MM.1S (cell line): ENCODE results near the gene DNAJB8.

Source experiments
- EZH2 ChIP-seq: fragments of 300-600 bp; sonication (generic); optimal IDR thresholded peaks from 2 replicates; pipeline ENCODE3; 2017; ENCODE audit warnings: low read depth, mild to moderate bottlenecking, antibody characterized with exemption, low read length, mixed read lengths
- EZH2phosphoT487 ChIP-seq: fragments of 300-600 bp; sonication (generic); IDR thresholded peaks from 2 replicates; pipeline ENCODE4 v1.6.1; 2018; ENCODE audit warnings: antibody characterized with exemption, low read length
- TF ChIP-seq, protein P1 (sequence below): fragments of 300-600 bp; sonication (generic); IDR thresholded peaks from 2 replicates; pipeline ENCODE4 v1.5.1; 2016; ENCODE audit warnings: antibody characterized with exemption, low read length, mixed read lengths

DNA sequence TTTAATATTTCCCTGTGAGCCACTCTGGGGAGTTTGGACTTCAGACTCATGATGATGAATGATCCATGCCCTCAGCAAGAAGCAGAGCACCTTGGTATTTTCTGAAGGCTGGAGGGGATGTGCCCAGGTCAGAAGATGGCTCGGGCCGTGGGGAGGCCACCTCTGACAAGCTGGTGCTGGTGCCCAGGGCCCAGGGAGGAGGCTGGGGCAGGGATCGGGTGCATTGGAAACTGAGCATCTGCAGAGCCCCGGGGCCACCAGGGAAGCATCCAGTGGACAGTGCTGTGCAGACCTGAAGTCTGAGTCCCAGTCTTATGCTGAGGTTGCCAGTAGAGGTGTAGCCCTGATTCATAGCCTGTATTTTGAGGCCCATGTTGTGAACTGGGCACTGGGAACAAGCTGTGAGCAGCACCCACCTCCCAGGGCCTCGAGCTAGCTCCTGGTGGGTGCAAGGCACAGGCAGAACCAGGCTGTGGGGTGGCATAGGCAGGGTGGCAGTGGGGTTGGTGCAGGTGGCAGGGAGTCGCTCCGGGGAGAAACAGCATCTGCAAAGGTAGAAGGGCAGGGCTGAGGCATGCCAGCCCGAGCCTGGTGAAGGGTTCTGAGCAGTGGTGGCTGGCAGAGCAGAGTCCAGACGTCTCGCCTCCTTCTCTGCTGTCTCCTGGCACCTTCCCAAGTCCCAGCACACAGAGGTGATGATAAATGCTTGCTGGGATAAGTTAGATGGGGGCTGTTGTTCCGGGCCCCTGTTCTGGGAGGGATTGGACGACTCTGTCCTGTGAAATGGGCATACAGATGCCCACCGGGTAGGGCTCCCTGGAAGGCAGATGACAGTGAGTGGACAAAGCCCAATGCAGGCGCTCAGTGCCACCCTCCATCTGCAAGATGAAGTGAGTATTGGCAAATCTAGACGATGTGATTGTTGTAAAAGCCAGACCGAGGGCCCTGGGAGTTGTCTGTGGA, 10.6 kb downstream of the DNAJB8 start:
- TF ChIP-seq, protein P1, sequence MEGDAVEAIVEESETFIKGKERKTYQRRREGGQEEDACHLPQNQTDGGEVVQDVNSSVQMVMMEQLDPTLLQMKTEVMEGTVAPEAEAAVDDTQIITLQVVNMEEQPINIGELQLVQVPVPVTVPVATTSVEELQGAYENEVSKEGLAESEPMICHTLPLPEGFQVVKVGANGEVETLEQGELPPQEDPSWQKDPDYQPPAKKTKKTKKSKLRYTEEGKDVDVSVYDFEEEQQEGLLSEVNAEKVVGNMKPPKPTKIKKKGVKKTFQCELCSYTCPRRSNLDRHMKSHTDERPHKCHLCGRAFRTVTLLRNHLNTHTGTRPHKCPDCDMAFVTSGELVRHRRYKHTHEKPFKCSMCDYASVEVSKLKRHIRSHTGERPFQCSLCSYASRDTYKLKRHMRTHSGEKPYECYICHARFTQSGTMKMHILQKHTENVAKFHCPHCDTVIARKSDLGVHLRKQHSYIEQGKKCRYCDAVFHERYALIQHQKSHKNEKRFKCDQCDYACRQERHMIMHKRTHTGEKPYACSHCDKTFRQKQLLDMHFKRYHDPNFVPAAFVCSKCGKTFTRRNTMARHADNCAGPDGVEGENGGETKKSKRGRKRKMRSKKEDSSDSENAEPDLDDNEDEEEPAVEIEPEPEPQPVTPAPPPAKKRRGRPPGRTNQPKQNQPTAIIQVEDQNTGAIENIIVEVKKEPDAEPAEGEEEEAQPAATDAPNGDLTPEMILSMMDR = no peak
- TF ChIP-seq EZH2 (no peak), EZH2phosphoT487 (no peak)
